GM19397 (cell line): ENCODE measurements around the gene PRR13.
"Not testable (repeated sequence)": the region's sequence is repeated elsewhere in the genome, so short reads cannot be mapped to it uniquely, and the experiment has no call there.

Source experiments
- ATAC-seq: cut with Tn5 transposase; IDR thresholded peaks from one replicate; pipeline ENCODE4 v1.9.1; 2021; ENCODE audit warnings: mild to moderate bottlenecking, moderate library complexity; ENCODE audit not compliant: unreplicated experiment

The PRR13 gene

DNA sequence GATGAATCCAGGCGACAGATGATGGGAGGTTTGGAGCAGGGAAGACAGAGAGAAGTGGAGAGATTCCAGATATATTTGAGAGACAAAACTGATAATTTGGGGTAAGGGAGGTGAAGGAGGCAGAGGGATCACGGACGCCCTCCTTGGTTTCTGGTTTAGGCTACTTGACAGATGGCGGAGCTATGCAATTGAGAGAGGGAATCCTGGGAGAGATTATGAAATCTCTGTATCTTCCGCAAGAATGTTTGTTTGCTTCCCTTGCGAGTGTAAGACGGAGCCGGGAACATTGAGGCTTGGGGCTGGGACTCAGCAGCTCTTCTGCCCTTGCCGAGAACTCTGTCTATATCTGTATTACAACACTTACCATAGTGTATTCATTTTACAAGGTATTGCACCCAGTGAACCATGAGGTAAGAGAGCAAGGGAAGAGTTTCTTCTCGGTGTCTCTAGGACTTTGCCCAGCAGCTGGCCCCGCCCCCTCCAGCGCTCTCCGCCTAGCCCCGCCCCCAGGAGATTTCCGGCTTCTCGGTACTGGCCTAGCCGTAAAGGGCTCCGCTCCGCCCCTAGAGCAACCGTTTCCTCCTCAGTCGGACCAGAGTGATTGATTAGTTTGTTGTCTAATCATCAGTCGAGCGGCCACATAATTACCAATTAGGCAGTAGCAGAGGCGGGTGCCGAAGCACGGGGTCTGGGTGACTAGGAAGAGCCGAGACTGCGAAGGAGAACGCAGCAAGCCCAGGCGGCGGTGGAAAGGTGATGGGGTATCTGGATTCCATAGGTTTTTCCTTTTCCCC is at the start of gene PRR13:
TSS of gene PRR13 (plus strand) at position 695 of the 794 bp plus-strand sequence. CDS start 981 bp downstream, outside the sequence.
- peak; percentile 99 for ATAC-seq

DNA sequence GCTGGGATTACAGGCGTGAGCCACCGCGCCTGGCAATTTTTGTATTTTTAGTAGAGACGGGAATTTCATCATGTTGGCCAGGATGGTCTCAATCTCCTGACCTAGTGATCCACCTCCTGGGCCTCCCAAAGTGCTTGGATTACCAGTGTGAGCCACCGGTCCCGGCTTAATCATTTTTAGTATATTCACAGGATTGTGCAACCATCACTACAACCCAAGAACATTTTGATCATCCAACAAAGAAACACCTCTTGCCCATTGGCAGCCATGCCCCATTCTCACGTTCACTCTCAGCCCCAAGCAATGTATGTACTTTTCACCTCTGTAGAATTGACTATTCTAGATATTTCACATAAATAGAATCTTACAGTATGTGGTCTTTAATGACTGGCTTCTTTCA is 41.6 kb upstream of the PRR13 start:
- ATAC-seq: no peak

DNA sequence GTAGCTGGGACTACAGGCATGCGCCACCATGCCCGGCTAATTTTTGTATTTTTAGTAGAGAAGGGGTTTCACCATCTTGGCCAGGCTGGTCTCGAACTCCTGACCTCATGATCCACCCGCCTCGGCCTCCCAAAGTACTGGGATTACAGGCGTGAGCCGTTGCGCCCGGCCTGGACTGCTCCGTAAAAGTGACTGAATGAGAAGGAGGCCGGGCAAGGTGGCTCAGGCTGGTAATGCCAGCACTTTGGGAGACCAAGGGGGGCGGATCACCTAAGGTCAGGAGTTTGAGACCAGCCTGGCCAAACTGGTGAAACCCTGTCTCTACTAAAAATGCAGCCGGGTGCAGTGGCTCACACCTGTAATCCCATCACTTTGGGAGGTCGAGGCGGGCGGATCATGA is 39.2 kb upstream of the PRR13 start:
- ATAC-seq: not testable (repeated sequence)

DNA sequence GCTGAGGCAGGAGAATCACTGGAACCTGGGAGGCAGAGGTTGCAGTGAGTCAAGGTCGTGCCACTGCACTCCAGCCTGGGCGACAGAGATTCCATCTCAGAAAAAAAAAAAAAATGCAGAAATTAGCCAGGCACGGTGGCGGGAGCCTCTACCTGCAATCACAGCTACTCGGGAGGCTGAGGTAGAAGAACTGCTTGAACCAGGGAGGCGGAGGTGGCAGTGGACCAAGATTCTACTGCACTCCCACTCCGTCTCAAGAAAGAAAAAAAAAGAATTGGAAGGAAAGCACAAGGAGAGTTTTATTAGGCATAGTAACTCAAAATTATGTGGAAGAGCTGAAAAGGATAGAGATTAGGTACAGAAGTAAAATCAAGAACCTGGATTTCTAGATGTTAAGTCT is 38.7 kb upstream of the PRR13 start:
- no peak for ATAC-seq

DNA sequence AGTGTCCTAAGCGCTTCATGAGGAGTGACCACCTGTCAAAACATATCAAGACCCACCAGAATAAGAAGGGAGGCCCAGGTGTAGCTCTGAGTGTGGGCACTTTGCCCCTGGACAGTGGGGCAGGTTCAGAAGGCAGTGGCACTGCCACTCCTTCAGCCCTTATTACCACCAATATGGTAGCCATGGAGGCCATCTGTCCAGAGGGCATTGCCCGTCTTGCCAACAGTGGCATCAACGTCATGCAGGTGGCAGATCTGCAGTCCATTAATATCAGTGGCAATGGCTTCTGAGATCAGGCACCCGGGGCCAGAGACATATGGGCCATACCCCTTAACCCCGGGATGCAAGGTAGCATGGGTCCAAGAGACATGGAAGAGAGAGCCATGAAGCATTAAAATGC is 30.6 kb upstream of the PRR13 start:
- ATAC-seq: no peak

GRCh38 chr12:53413485-53414204 is 27.9 kb upstream of the PRR13 start:
- ATAC-seq: no peak

DNA sequence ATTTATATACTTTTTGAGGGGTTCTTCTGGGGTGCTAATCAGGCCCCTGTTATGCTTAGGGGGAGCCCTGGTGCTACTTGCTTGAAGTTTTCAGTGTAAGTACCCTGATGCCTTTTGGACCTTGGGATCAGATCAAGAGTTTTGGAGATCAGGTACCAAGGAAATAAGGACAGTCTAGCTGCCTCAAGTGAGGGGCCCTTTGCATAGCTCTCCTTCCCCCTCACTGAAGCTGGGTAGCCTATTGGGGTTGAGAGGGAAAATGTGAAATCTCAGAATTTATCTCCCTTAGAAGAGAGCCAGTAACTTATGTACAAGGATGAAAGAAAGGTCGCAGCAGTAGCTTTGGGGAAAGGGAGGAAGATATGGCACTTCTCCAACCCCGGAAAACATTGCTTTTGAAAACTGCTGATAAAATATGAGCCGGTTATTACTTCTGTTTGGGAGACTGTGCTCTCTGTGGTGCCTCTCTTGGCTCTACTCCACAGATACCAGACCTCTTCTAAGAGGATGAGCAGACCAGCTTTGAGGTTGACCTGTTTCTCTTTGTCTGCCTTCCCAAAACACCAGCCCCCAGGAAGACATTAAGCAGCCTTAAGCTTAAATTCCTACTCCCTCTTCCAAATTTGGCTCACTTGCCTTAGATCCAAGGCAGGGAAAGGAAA is 26.6 kb upstream of the PRR13 start:
- ATAC-seq: no peak

DNA sequence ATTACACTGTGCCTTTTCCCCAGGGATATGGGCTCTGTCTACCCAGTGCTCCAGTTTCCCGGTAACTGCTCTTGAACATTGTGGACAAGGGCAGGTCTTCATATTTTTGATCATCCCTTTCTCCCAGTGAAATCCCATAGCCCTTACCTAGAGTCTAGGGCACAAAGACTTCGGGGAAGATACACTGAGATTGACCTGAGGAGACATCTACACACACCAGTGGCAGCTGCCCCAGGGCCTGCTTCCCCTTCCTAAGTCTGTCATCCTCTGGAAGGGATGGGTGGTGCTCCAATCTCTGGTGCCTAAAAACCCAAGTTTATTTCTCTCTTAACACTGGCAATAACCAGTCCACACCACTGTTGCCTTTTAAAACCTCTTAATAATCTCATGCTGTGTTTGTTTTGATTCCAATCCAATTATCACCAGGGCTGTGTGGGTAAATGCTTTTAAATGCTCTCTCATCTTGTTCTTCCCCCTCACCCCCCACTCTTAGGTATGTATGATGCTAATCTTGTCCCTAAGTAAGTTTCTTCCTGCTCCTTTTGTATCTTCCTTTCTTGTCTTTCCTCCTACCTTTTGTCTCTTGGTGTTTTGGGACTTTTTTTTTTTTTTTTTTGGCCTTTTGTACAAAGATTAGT is 25.7 kb upstream of the PRR13 start:
- ATAC-seq: not testable (repeated sequence)

GRCh38 chr12:53417291-53417816 is 24.2 kb upstream of the PRR13 start:
- ATAC-seq: not testable (repeated sequence)

GRCh38 chr12:53418221-53418620 is 23.3 kb upstream of the PRR13 start:
- ATAC-seq: no peak

DNA sequence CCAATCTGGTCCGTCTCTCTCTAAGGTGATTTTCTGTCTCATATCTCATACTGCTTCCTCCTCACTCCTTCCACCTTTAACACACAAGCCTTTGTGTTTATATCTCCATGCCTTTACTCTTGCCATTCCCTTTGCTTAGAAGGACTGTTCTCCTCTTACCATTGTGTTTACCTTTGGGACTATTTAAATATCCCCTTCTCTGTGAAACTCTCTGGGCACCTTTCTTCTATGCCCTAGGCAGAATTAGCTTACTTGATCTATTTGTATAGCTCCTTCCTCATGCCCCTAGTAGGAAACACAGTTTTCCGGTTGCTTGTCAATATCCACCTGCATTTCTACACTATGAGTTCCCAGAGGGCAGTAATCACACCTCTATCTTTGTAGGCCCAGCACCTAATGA is 21.8 kb upstream of the PRR13 start:
- ATAC-seq: no peak

DNA sequence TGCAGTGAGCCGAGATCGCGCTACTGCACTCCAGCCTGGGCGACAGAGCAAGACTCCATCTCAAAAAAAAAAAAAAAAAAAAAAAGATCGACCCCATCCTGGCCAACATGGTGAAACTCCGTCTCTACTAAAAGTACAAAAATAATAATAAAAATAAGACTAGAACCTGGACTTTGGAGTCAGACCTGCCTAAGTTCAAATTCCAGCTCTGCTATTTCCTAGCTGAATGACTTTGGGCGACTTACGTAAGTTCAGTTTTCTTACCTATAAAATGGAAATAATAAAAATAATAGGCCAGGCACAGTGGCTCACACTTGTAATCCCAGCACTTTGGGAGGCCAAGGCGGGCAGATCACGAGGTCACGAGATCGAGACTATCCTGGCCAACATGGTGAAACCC is 19.3 kb upstream of the PRR13 start:
- ATAC-seq: not testable (repeated sequence)

DNA sequence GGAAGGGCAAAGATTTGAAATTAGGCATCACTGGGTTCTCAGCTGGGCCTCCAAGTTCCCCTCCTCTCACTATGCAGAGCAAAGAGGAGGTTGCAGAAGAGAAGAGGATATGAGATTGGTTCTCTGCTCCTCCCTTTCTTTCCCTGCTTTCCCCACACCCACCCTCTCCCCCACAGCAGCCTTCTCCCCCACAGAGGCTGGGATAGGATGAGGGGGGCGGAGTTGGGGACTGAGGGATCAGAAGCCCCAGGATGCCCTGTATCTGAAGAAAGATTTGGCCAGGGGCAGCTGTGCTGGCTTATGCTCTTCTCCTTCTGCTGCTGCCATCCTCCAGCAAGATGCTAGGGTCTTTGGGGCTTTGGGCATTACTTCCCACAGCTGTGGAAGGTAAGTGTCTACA is 17.9 kb upstream of the PRR13 start, which contains the start of gene AMHR2:
TSS of gene AMHR2 (plus strand) at position 259 of the 400 bp plus-strand sequence. CDS start at position 339, 80 bp downstream.
- no peak for ATAC-seq

DNA sequence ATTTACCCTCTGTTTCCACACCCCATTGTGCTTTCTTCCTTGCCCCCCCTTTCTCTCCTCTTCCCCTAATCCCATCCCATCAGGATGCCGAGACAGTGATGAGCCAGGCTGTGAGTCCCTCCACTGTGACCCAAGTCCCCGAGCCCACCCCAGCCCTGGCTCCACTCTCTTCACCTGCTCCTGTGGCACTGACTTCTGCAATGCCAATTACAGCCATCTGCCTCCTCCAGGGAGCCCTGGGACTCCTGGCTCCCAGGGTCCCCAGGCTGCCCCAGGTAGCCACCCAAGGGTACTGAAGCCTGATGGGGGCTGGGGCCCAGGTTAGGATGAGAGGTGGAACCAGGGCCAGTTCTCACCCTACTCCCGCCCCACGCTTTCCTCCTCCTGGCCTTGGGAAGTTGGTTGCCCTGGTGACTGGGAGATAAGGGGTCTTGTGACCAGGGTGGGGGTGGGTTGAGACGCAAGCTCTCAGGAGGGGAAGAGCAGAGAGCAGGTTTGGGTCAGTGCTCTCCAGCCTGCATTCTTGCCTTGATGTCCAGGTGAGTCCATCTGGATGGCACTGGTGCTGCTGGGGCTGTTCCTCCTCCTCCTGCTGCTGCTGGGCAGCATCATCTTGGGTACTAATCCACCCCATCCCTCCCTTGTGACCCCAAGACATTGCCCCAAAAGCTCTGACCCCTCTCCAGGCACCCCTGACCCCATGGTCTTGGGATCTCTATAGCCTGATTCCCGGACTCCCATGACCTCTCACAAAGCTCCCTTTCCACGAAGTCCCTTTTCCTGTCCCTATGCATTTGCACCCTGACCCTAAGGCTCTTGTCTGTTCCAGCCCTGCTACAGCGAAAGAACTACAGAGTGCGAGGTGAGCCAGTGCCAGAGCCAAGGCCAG is 16.7 kb upstream of the PRR13 start:
- ATAC-seq: no peak

DNA sequence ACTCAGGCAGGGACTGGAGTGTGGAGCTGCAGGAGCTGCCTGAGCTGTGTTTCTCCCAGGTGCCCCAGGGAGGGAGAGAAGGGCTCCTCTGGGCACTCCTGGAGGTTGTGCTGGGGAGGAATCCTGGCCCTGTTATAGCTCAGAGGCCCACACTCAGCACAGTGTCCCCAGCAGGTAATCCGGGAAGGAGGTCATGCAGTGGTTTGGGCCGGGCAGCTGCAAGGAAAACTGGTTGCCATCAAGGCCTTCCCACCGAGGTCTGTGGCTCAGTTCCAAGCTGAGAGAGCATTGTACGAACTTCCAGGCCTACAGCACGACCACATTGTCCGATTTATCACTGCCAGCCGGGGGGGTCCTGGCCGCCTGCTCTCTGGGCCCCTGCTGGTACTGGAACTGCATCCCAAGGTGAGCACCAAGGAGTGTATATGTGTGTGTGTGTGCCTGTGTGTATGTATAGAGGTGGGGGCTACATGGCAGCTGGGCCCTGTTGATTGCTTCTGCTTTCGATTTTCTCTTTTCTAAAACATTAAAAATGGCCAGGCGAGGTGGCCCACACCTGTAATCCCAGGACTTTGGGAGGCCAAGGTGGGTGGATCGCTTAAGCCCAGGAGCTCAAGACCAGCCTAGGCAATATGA is 15.9 kb upstream of the PRR13 start:
- ATAC-seq: no peak

DNA sequence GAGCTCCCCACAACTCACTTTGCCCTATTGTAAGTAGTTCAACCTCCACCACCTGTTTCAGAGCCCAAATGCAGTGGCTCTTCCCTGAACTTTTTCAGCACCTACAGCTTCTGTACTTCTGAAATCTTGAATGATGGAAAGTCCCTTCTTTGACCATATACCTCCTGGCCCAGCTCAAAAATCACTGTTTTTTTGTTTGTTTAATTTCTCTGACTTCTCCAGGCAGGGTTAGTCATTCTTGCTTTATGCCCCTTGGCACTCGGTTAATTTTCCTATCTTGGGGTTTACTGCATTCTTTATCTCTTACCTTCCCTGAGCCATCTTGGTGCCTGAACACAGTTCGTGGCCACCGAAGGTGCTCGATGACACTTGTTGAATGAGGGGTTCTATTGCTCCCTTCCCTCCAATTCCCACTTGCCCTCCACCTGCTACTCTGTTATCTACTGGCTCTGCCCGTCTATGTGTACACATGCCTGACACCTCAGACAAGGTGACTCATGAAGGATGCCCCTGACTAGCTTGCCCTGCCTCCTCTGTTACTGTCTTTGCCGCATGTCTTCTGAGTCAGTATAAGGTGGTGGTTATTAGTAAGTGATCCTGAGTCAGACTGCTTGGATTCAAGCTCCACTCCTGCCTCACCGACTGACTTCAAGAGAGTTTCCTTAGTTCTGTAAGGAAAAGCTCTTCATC is 13.5 kb upstream of the PRR13 start:
- no peak for ATAC-seq

DNA sequence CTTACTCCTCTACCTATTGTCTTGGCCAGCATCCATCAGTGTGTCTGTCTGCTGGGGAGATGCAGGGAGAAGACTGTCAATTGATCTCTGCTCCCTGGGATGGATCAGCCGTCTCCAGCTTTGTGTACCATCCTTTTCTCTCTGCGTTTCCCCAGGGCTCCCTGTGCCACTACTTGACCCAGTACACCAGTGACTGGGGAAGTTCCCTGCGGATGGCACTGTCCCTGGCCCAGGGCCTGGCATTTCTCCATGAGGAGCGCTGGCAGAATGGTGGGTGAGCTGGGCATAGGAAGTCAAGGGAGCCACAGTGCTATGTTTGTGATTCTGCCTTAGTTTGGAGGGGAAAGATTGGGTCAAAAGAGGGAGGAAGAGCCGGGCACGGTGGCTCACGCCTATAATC is 12.8 kb upstream of the PRR13 start:
- no peak for ATAC-seq

GRCh38 chr12:53430116-53430515 is 11.4 kb upstream of the PRR13 start:
- ATAC-seq: no peak

DNA sequence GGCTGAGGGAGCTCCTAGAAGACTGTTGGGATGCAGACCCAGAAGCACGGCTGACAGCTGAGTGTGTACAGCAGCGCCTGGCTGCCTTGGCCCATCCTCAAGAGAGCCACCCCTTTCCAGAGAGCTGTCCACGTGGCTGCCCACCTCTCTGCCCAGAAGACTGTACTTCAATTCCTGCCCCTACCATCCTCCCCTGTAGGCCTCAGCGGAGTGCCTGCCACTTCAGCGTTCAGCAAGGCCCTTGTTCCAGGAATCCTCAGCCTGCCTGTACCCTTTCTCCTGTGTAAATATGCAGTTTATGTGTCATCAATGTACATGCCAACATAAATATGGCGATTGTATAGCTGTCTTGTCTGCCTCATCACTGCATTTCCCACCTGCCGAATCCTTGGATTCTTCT is 10.3 kb upstream of the PRR13 start:
- no peak for ATAC-seq
